HG03571 (cell line): ENCODE data around the gene CEACAM21.

Experiments
- ATAC-seq: cut with Tn5 transposase; IDR thresholded peaks from one replicate; pipeline ENCODE4 v1.9.1; 2021; ENCODE audit not compliant: unreplicated experiment

The CEACAM21 gene

DNA sequence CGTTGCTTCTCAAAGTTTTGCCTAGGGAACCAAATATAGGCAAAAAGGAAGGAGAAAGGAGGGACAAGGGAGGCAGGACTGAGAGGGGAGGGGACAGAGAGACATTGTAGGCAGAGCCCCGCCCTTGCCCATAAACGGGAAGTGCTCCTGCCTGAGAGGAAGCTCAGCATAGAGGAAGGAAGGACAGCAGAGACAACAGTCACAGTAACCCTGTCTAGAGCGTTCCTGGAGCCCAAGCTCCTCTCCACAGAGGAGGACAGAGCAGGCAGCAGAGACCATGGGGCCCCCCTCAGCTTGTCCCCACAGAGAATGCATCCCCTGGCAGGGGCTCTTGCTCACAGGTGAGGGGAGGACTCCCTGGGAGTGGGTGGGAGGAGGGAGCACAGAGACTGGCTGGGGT is at the start of gene CEACAM21:
Gene CEACAM21 (plus strand): TSS at position 169 of the 400 bp plus-strand sequence. CDS start 109 bp downstream, at position 278.
- ATAC-seq, result no peak

- ATAC-seq, result no peak
Measured at GRCh38 chr19:41527089-41527488, 48.9 kb upstream of the CEACAM21 start.

DNA sequence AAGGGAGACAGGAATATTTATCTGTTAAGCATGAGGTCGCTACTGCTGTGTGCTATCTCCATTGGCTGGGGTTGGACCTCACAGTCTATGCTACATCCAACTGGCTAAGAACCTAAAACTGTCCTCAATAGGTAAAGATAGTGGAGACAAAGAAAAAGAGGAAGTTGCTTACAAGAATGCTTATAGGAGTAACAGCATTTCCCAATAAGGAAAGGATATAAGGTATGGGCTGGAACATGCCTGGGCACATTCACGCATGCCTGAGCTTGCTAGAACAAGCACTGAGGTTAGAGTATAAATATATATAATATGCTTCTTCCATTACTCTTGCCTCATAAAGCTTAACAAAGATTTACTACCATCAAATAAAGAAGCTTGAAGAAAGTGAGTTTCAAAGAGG is 47.9 kb upstream of the CEACAM21 start:
- no peak for ATAC-seq

DNA sequence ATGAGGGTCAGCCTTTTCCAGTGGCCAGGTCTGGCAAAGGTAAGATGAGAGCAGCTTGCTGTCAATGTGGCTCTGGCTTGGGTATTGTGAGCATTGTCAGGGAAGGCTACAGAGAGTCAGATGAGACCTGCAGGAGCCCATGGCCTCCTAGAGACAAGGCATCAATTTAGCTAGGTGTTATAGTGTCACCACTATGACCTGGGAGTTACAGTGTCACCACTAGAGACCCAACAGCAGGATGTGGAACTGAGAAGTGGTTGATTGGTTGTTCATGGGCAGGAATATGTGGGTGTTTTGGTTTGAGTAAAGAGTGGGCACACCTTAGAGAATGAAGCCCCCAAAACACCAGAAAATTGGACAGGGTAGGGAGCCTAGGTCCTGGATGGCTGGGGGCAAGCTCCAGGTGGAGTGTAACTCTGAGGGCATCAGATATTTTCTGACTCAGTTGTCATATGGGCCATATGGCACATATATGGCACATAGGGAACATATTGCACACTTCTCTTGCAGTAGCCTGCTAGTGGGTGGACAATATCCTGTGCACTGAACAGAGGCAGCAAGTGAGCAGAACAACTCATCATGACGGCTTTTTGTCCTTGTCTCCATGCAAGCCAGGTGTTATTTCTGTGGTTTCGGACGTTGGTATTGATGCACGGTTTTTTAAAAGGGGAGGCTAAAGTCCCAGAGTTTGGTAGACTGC is 46.3 kb upstream of the CEACAM21 start:
- no peak for ATAC-seq

GRCh38 chr19:41530184-41530534 is 45.8 kb upstream of the CEACAM21 start:
- no peak for ATAC-seq

GRCh38 chr19:41530761-41531301 is 45.1 kb upstream of the CEACAM21 start:
- ATAC-seq, result no peak

- ATAC-seq, result no peak
Measured at GRCh38 chr19:41531438-41532311, 44.3 kb upstream of the CEACAM21 start.

DNA sequence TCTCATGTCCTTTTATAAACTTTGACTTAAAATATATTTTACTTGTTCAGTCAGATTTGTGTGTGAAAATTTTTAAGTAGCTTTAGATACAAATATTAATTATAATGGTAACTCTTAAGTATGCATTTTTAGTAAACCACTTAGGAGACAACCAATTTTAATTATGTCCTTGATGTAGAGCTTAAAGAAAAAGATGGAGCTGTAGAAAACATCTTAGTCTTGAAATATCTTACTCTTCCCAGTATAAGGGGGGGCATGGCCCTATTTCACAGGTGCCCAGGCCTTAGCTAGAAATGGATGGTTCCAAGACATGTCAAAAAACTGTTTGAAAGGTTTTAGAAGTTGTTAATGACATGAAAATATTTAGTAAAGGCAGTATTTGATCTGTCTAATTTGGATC is 43.4 kb upstream of the CEACAM21 start:
- no peak for ATAC-seq

GRCh38 chr19:41533671-41534215 is 42.2 kb upstream of the CEACAM21 start:
- no peak for ATAC-seq

DNA sequence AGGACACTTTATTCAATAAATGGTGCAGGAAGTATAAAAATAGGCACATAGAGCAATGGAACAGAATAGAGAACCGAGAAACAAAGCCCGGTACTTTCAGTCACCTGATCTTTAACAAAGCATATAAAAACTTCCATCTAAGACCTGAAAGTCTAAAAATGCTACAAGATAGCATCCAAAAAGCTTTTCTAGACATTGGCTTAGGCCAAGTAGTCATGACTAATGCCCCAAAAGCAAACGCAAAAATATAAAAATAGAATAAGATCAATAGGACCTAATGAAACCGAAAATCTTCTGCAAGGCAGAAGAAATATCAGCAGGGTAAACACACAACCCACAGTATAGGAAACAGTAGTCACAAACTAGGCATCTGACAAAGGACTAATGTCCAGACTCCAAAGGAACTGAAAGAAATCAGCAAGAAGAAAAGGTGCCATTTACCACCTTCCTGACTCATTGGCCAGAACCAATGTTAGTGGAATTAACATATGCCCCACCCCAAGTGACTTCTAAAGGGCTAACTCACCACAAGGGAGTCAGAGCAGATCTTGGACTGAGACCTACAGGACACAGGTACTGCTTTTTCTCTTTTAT is 40.8 kb upstream of the CEACAM21 start:
- peak; percentile 61 for ATAC-seq

DNA sequence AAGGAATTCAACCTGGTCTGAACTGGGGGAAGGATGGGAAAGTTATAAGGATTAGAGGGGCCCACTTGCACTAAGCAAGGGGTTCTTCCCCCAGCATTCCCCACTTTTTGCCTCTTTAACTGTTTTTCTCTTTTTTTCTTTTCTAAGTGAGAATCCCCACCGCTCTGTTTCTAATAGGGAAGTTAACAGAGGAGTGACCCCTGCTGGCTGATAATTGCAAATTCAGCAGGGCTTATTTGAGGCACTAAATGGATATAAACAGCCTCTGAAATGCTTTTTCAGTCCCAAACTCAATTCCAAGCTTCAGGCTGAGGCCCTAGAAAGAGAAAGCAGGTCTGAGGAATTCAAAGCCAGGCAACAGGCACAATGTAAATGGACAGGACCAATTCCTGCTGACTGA is 38.2 kb upstream of the CEACAM21 start:
- ATAC-seq, result no peak

DNA sequence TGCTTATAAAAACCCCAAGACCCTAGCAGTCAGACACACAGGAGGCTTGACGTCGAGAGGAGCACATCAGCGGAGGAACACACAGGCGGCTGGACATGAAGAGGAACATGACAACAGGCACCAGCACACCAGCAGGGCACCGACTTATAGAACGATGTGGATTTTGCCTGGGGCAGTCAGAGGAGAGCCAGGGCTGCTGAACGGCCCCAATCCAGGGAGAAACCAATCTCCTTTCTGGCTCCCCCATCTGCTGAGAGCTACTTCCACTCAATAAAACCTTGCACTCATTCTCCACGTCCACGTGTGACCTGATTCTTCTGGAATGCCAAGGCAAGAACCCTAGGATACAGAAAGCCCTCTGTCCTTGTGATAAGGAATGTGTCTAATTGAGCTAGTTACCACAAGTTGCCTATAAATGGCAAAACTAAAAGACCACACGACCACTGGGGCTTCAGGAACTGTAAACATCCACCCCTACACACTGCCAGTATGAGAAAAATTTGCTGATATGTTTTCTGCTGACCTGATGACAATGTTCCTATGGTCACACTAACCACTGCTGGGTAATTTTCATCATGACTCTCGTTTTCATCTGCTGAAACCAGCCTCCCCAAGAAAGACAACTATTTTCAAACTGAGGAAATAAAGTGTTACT is 35.8 kb upstream of the CEACAM21 start:
- ATAC-seq, result no peak

DNA sequence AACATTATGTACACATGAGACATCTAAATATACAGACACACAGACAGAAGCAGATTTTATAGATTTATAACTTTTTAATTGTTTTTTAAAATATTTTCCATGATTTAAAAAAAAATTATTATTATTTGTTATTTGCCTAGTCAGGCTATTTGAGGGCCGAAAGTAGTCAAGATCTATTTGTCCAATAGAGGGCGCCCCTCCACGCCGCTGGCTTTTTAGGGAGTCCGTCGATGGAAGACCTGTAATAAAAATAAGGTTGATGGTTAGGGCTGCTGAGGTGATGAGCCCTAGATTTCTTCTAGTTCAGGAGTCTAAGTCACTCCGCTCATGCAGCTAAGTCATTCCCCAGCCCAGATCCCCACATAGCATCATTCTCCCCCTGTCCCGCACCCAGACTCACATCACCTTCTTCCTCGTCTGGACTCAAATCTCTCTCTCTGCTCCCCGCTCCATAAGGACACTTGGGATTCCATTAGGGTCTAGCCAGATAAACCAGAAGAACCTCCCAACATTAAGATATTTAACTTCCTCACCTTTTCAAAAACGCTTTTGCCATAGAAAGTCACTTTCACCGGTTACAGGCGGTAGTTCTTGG is 33.9 kb upstream of the CEACAM21 start:
- ATAC-seq, result no peak

DNA sequence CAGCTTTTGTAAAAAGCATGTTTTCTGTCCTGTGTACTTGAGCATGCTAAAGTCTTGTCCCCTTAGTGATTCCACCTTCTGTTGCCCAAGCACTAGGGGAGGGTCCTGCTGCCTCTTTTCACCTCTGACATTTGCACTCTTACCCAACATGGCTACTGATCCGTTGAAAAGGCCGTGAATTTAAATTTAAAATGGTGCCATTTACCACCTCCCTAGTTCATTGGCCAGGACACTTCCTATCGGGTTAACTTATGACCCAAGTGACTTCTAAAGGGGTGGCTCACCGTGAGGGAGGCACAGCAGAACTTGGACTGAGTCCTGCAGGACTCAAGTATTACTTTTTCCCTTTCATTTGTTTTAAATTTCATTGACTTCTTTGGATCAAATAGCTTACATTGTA is 33.3 kb upstream of the CEACAM21 start:
- ATAC-seq, result no peak

DNA sequence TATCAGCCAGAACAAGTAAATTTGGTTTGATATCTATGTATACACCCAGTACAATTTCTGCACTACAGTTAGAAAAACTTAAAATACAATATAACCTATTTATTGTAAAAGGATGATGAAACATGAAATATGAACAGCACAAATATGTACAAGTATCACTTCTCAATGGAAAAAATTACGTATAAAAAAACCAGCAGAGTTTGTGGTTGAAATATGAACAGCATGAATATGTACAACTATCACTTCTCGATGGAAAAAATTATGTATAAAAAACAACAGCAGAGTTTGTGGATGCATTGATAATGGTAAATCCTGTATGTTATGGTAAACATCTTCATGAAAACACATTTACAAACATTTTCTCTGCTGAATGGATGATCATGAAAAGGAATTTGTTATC is 32.4 kb upstream of the CEACAM21 start:
- ATAC-seq, result no peak

GRCh38 chr19:41545547-41545946 is 30.4 kb upstream of the CEACAM21 start:
- no peak for ATAC-seq

- ATAC-seq, result no peak
Measured at GRCh38 chr19:41546386-41546789, 29.6 kb upstream of the CEACAM21 start.

DNA sequence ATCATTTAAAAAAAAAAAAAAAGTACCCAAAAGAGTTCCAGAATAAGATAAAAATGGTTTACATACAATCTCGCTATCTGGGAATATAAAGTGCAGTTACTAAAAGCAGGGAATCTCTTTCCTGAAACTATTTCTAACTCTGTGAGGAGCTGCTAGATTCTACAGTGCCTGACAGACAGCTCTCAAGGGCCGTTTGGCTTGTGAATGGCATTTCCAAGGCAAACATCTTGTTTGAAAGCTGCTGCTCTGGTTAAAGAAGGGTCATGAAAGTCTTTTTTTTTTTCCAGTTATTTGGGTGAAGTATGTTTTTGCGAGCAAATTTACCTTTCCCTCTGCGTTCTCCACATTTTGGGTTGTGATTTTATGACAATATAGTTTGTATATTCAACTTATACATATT is 29.0 kb upstream of the CEACAM21 start:
- ATAC-seq, result no peak

- no peak for ATAC-seq
Measured at GRCh38 chr19:41547569-41547968, 28.4 kb upstream of the CEACAM21 start.

DNA sequence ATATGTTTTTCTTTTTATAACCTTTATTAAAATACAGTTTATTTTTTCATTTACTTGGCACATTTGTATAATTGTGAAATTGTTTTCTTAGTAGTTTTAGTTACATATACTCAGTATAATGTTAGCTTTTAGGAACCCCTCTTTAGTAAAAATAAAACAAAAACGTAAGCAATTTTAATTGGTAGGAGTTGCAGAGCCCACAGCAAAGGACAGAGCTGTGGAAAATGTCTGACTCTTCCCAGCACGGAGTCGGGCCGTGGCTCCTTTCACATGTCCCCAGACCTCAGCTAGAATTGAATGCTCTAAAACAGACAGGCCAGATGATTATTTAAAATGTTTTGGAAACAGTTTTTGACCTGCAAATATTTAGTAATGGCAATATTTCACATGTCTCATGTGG is 27.9 kb upstream of the CEACAM21 start:
- ATAC-seq, result no peak
